ENCODE results near the gene RALGAPA1.

The RALGAPA1 gene

DNA sequence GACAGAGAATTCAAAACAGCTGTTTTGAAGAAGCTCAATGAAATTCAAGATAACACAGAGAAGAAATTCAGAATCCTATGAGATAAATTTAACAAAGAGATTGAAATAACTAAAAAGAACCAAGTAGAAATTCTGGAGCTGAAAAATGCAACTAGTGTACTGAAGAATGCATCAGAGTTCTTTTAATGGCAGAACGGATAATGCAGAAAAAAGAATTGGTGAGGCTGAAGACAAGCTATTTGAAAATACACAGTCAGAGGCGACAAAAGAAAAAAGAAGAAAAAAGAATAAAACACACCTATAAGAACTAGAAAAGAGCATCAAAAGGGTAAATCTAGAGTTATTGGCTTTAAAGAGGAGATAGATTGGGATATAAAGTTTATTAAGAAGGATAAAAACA lies 171.8 kb downstream of the RALGAPA1 start:
- no peak overlapping the region for H3K27ac ChIP-seq (replicated peaks)
- no peak for DNase-seq (ENCODE audit: low read depth in 1 of 2, low spot score in 1 of 2)
- no peaks in the 10 kb centered on the region for H3K27me3 ChIP-seq (ENCODE audit: insufficient read depth, poor library complexity, severe bottlenecking)
- no peak for TF ChIP-seq SPI1 (IDR thresholded peaks at IDR 0.05; ENCODE audit: borderline replicate concordance, low read depth)
- TF ChIP-seq, protein P1, sequence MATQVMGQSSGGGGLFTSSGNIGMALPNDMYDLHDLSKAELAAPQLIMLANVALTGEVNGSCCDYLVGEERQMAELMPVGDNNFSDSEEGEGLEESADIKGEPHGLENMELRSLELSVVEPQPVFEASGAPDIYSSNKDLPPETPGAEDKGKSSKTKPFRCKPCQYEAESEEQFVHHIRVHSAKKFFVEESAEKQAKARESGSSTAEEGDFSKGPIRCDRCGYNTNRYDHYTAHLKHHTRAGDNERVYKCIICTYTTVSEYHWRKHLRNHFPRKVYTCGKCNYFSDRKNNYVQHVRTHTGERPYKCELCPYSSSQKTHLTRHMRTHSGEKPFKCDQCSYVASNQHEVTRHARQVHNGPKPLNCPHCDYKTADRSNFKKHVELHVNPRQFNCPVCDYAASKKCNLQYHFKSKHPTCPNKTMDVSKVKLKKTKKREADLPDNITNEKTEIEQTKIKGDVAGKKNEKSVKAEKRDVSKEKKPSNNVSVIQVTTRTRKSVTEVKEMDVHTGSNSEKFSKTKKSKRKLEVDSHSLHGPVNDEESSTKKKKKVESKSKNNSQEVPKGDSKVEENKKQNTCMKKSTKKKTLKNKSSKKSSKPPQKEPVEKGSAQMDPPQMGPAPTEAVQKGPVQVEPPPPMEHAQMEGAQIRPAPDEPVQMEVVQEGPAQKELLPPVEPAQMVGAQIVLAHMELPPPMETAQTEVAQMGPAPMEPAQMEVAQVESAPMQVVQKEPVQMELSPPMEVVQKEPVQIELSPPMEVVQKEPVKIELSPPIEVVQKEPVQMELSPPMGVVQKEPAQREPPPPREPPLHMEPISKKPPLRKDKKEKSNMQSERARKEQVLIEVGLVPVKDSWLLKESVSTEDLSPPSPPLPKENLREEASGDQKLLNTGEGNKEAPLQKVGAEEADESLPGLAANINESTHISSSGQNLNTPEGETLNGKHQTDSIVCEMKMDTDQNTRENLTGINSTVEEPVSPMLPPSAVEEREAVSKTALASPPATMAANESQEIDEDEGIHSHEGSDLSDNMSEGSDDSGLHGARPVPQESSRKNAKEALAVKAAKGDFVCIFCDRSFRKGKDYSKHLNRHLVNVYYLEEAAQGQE (IDR thresholded peaks at IDR 0.05; ENCODE audit: insufficient replicate concordance, low read depth): no peak
- TF ChIP-seq, protein P2, sequence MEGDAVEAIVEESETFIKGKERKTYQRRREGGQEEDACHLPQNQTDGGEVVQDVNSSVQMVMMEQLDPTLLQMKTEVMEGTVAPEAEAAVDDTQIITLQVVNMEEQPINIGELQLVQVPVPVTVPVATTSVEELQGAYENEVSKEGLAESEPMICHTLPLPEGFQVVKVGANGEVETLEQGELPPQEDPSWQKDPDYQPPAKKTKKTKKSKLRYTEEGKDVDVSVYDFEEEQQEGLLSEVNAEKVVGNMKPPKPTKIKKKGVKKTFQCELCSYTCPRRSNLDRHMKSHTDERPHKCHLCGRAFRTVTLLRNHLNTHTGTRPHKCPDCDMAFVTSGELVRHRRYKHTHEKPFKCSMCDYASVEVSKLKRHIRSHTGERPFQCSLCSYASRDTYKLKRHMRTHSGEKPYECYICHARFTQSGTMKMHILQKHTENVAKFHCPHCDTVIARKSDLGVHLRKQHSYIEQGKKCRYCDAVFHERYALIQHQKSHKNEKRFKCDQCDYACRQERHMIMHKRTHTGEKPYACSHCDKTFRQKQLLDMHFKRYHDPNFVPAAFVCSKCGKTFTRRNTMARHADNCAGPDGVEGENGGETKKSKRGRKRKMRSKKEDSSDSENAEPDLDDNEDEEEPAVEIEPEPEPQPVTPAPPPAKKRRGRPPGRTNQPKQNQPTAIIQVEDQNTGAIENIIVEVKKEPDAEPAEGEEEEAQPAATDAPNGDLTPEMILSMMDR (IDR thresholded peaks at IDR 0.05; ENCODE audit: insufficient read depth, low read length): no peak
- no peak for TF ChIP-seq GABPA (IDR thresholded peaks at IDR 0.05; ENCODE audit: low read depth)
- TF ChIP-seq POLR2AphosphoS5 (IDR thresholded peaks at IDR 0.05; ENCODE audit: low read depth): no peak
- H3K4me3 ChIP-seq (replicated peaks; ENCODE audit: insufficient read depth, low read length): no peak overlapping the region

DNA sequence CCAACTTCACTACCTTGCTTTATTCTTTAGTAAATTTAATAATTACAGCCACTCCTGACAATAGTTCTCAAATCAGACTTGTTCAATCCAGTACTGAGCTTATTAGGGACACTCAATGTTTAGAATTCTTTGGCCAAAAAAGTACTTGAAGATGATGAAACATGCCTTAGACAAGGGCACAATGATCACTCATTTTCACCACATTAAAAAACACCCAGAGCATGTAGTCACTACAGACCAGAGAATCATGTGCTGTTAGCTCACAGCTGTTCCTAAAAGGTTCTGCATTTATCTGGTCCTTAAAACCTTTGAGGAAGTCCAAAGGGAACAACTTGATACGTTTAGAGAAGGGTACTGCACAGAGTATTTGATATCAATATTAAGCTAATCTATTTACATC lies 176.4 kb downstream of the RALGAPA1 start:
- TF ChIP-seq, protein P1 (IDR thresholded peaks at IDR 0.05; ENCODE audit: insufficient replicate concordance, low read depth): no peak
- TF ChIP-seq, protein P2 (IDR thresholded peaks at IDR 0.05; ENCODE audit: insufficient read depth, low read length): no peak
- TF ChIP-seq GABPA (IDR thresholded peaks at IDR 0.05; ENCODE audit: low read depth) (no peak), SPI1 (IDR thresholded peaks at IDR 0.05; ENCODE audit: borderline replicate concordance, low read depth) (no peak), POLR2AphosphoS5 (IDR thresholded peaks at IDR 0.05; ENCODE audit: low read depth) (no peak)
- Histone ChIP-seq H3K4me3 (replicated peaks; ENCODE audit: insufficient read depth, low read length) (no peak overlapping the region), H3K27me3 (ENCODE audit: insufficient read depth, poor library complexity, severe bottlenecking) (no peaks in the 10 kb centered on the region), H3K27ac (replicated peaks) (no peak overlapping the region)
- no peak for DNase-seq (ENCODE audit: low read depth in 1 of 2, low spot score in 1 of 2)

DNA sequence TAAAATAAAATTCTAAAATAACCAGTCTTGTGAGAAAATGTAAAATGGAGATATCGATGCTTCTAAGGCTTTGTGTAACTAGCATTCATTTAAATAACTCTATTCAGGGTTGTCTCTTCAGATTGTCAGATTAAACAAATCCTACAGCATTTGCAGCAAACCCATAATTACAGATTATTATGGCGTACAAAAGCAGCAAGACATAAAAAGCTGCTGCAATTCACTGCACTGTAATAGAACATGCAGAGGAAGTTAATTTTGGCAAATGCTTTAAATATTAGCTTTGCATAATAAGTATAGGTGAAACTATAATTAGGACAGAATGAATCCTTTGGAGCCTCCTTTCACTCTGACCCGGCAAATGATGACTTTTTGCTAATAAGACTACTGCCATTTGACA lies 176.8 kb downstream of the RALGAPA1 start:
- Histone ChIP-seq H3K27me3 (ENCODE audit: insufficient read depth, poor library complexity, severe bottlenecking) (no peaks in the 10 kb centered on the region), H3K27ac (replicated peaks) (no peak overlapping the region), H3K4me3 (replicated peaks; ENCODE audit: insufficient read depth, low read length) (no peak overlapping the region)
- no peak for DNase-seq (ENCODE audit: low read depth in 1 of 2, low spot score in 1 of 2)
- TF ChIP-seq SPI1 (IDR thresholded peaks at IDR 0.05; ENCODE audit: borderline replicate concordance, low read depth) (no peak), GABPA (IDR thresholded peaks at IDR 0.05; ENCODE audit: low read depth) (no peak)

DNA sequence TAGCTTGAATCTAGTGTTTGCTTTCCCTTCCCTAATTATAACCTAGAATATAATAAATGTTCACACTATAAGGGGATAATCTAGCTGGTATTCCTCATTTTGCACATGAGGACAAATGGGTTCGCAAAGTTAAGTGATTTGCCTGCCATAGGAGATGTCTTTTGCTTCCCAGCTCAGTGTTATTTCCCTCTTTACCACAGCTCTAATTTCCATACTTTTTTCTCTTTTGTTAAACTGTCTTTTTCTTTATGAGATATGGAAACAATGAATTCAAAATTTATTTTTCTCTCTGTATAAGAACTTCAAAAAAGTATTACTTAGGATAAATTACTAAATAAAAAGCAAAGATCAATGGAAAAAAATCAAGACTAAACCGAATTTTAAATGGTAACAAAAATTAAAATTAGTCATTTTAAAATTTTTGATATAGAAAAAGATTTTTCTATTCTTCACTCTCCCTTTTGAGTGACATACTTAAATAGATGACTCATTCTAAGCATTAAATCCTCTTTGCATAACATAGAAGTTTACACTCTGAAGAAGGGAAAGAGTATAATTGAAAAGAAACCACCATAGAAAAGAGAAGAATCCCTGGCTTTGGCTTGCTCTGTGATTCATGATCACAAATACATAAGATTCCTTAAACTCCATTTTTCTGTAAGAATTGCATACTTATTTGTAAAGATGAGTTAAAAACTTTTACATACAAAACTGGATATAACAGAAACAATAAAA lies 177.9 kb downstream of the RALGAPA1 start:
- no peak for TF ChIP-seq POLR2AphosphoS5 (IDR thresholded peaks at IDR 0.05; ENCODE audit: low read depth)
- TF ChIP-seq, protein P2 (IDR thresholded peaks at IDR 0.05; ENCODE audit: insufficient read depth, low read length): no peak
- no peak for TF ChIP-seq GABPA (IDR thresholded peaks at IDR 0.05; ENCODE audit: low read depth)
- TF ChIP-seq, protein P1 (IDR thresholded peaks at IDR 0.05; ENCODE audit: insufficient replicate concordance, low read depth): no peak
- Histone ChIP-seq H3K27ac (replicated peaks) (no peak overlapping the region), H3K27me3 (ENCODE audit: insufficient read depth, poor library complexity, severe bottlenecking) (no peaks in the 10 kb centered on the region), H3K4me3 (replicated peaks; ENCODE audit: insufficient read depth, low read length) (no peak overlapping the region)
- no peak for DNase-seq (ENCODE audit: low read depth in 1 of 2, low spot score in 1 of 2)
